Right renal pelvis (tissue), 4 donors: Measurements from ENCODE around the gene CIB2. TPM values are rescaled to one million over a fixed set of nuclear protein-coding genes. Genes with fewer than 3 reads are reported as not detected.

Source experiments
- DNase-seq, 4 donors: peaks; one replicate each; pipeline ENCODE4 v3.0.0-alpha.2; 2013; ENCODE audit warnings: low read depth in 4 of 4, low spot score in 3 of 4, missing footprints in 1 of 4
- polyA plus RNA-seq, 4 donors: library from polyadenylated mRNA; unstranded; fragments of 120-200 nt; gene quantifications; one replicate each; pipeline ENCODE4 v1.2.1, GENCODE V29; 2013; ENCODE audit not compliant: insufficient read length in 4 of 4

The CIB2 gene
- polyA plus RNA-seq, 4 donors = 25.7 to 39.1 (median 30.3) TPM

GRCh38 chr15:78069462-78070029 is 61.7 kb downstream of the CIB2 start:
- no peak for DNase-seq

GRCh38 chr15:78069052-78069414 is 62.2 kb downstream of the CIB2 start:
- DNase-seq = no peak

- DNase-seq = no peak
Observed at GRCh38 chr15:78067328-78068228, 63.7 kb downstream of the CIB2 start.

- no peak for DNase-seq
Observed at GRCh38 chr15:78065973-78066946, 65.0 kb downstream of the CIB2 start.

- DNase-seq = no peak
Observed at GRCh38 chr15:78065284-78065872, 65.9 kb downstream of the CIB2 start.

- DNase-seq = no peak
Observed at GRCh38 chr15:78064544-78064943, 66.7 kb downstream of the CIB2 start.

GRCh38 chr15:78063970-78064385 is 67.3 kb downstream of the CIB2 start:
- no peak for DNase-seq

GRCh38 chr15:78063217-78063616 is 68.0 kb downstream of the CIB2 start:
- DNase-seq = no peak

- no peak for DNase-seq
Observed at GRCh38 chr15:78061963-78062427, 69.2 kb downstream of the CIB2 start.

GRCh38 chr15:78060232-78060631 is 71.0 kb downstream of the CIB2 start:
- DNase-seq = no peak

- no peak for DNase-seq
Observed at GRCh38 chr15:78059110-78059839, 72.0 kb downstream of the CIB2 start.

GRCh38 chr15:78058401-78058935 is 72.8 kb downstream of the CIB2 start:
- no peak for DNase-seq

- no peak for DNase-seq
Observed at GRCh38 chr15:78057803-78058202, 73.4 kb downstream of the CIB2 start.

GRCh38 chr15:78056714-78057269 is 74.5 kb downstream of the CIB2 start:
- no peak for DNase-seq

- no peak for DNase-seq
Observed at GRCh38 chr15:78055919-78056713, 75.1 kb downstream of the CIB2 start.

GRCh38 chr15:78054966-78055365 is 76.3 kb downstream of the CIB2 start:
- DNase-seq = no peak
